T47D (cell line): ENCODE results near the gene CLHC1.
A peak's percentile ranks its signal among the peaks of the same experiment; 100 is the strongest.

Experiments
- DNase-seq, 2 experiments: peaks; one replicate each; pipeline versions ENCODE4 v3.0.0 to v3.0.0-alpha.2; 2011 to 2012; ENCODE audit warnings: low read depth in 1 of 2, low spot score in 1 of 2
- JUND ChIP-seq: IDR thresholded peaks from 2 replicates; pipeline ENCODE4 v1.6.1; 2012; ENCODE audit warnings: low read depth
- in situ Hi-C: cut with HindIII; loops from 2 replicates; pipeline ENCODE4 v1.10.0; 2016; ENCODE audit warnings: low sequenced_read_pairs, low pct_unique_long_range_greater_than_20kb

Gene CLHC1

DNA sequence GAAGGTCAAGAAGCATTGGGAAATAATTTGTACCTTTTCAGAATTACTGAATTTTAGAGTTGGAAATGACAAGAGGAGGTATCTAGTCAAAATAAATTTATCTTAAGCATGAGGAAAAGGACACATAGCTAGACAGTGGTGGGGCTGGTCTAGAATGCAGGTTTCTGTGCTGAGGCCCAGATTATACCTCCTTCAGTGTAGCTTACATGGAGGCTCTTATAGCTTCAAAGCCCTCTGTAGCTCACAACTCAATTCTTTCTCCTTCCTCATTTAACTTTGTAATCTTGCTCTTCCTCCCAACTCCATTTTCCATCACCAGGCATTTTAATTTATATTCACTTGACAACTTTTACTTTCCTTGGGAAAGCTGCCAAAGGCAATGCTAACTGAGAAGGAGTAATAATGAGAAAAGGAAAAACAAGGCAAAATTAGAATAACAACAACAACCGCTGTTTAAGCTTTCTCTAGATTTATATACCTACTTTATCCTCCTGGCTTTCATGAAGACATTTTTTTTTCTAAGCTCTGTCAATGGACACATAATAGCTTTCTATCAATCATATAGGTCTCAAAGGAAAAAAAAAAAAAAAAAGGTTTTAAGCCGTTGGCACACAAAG is 58.5 kb downstream of the CLHC1 start:
- in situ Hi-C loops: no loop called here
- no peak for DNase-seq
- no peak for TF ChIP-seq JUND

DNA sequence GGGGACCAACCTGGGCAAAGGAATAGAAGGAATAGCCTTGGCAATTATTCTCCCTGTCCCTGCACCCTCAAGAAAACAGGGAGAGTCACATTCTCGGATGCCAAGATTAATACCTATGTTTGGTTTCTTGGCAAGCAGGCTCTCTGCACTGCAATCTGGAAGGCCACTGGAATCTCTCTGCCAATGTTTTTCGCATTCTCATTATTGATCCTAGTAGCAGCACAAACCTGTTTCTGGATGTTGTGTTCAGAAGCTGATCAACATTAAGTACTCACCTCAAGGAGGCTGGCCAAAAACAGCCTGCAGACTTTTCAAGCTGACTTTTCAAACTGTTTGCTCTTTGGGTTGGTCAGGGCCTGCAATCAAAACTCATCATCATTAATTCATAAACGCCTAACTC is 62.2 kb downstream of the CLHC1 start:
- no peak for TF ChIP-seq JUND
- no peak for DNase-seq
- in situ Hi-C loops: no loop called here

DNA sequence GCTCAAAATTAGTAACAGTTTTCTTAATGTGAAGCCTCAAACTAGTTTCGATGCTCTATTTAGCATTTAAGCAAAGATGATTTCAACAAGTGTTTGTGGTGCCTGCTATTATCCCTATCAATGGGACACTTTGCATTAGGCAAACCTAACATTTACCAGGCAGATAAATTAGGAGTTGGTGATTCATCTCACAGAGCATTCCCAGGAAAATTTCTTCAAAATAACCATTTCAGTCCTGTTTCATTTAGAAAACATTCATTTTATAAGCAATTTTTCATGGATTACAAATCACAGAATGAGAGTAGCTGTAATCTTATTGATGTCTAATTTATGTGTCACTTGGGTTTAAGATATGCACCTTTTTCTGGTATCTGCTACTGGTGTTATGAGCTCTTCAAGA is 62.7 kb downstream of the CLHC1 start:
- no peak for DNase-seq
- in situ Hi-C loops: no loop called here
- TF ChIP-seq JUND: no peak

DNA sequence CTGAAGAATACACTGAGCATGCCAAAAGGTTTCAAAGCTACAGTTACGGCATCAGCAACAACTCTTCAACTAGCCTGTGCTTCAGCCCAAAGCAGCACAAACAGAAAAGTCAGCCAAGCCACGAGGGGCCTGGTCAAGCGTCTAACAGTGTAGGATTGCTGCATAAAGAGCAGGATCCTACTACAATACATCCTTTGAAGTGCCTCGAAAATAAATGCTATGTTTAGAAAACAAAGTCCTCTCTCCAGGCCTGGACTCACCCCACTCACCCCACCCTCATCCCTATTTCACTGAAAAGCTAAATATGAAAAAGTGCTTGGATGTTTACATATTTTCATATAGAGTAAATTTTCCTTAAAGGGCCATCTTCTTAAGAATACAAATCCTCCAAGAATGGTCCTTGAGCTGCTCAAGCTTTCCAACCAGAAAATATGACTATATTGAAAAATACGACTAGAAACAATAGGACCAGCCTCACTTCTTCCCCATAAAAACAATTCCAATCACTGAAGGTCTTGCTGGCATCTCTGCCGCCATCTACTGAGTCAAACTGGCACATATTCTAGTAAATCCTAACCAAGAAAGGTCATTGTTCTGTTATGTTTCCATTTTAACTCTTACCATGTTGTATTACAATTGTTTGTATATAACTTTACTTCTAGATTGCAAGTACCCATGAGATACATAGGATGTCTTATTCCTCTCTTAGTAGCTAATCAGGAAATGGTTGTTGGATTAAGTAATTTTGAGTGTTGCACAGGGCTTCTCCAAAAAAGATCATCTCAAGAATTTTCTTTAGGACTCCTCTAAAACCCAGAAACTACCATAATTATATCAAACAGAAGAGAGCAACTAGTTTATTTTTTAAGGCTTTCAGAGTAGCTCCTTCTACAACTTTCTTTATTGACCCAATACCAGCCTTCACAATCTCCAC is 63.6 kb downstream of the CLHC1 start:
- peak in 1 of 2 experiments; percentile 72 for DNase-seq
- TF ChIP-seq JUND: no peak
- in situ Hi-C loops: no loop called here

DNA sequence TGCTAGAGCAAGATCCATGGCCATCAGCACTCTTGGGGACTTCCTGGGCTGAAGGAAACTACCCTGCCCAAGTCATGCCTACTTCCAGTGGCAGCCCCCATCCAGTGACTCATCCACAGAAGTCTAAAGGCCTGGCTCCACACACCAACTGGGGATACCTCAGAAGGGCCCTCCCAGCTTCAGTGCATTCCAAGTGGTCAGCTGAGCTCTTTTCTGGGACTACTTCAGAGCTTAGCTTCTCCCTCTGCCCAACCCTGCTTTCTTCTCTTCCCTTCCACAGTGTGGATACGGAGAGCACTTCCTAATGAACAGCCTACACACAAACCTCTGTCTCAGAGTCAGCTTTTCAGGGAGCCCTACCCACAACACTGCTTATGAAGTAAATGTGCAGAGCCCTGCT is 66.5 kb downstream of the CLHC1 start:
- no peak for TF ChIP-seq JUND
- DNase-seq: no peak
- in situ Hi-C loops: no loop called here

DNA sequence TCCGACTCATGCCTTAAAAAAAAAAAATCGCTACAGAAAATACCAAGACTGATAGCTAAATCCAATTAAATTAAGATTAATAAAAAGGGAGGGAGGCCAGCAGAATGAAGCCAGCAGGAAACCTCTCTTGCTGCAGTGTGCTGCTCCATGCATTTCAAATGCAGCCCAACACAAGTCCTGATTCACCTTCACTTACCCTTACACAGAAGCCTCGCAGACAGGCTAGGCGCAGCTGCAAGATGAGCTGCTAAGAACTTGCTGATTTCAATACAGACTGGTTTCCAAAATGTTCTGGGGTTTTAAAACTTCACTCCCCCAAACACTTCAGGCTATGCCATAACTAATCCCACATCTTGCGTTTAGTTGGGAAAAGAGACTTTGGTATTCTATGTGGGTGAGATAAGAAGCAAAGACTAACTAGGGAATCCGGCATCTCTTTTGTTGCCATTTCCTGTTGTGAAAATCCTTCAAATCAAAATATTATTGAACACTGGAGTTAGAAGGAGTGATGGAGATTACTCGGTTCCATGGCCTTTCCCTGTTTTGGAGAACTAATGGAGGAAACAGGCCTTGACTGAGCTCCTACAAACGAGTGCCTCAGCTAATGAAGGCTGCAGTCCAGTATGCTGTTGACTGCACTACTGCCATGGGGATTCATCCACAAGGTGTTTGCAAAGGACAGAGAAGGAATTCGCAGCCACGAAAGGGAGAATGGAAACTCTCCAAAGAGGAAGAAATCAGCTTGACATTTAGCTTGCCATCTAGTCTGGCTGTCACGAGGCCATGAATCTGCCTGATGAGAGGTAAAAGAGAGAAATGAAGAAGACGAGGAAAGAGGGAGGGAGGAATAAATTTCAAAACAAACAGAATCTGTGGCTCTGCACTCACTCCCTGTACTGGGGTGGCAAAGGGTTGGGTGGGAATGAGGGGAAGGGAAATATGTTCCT is 67.3 kb downstream of the CLHC1 start:
- no peak for TF ChIP-seq JUND
- no peak for DNase-seq
- in situ Hi-C loops: no loop called here

DNA sequence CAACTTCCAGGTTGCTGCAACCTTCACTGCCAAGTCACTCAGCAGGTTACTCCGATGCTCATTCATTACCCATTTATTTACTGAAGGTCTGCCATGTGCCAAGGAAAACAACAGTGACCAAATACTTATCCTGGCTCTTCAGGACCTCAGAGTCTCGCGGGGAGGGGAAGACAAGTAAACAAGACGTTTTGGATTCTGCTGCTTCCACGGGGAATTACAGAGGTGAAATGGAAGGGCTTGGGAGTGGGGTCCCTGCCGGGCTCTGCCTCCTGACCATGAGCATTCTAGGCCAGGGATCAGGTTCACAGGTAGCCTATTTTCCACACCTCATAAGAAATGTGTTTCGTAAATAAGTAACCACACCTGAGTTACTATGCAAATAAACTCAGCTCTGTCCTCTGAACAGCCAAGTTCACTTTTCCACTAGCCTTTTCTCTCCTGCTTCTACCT is 68.1 kb downstream of the CLHC1 start:
- TF ChIP-seq JUND: no peak
- peak; percentile 46 to 95 for DNase-seq
- in situ Hi-C loops: no loop called here

DNA sequence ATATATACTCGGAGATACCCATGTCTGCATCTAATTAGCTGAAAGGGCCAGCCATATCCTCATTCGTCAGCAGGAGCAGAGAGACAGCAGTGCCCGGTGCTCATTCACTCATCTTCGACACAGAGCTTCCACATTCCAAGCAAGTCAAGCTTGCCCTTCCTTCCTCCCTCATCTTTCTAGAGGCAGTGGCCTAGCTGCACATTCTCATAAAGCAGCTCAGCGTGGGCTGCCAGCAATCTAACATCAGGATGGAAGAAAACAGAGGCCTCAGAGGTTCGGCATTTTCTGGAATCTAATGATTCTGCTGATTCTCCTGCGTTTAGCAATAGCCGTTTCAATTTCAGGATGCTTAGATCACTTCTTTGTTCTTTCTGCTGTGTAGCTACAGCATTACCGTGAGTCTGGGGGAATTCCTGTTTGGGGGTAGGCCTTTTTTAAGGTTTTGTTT is 68.8 kb downstream of the CLHC1 start:
- no peak for DNase-seq
- in situ Hi-C loops: no loop called here
- TF ChIP-seq JUND: no peak

DNA sequence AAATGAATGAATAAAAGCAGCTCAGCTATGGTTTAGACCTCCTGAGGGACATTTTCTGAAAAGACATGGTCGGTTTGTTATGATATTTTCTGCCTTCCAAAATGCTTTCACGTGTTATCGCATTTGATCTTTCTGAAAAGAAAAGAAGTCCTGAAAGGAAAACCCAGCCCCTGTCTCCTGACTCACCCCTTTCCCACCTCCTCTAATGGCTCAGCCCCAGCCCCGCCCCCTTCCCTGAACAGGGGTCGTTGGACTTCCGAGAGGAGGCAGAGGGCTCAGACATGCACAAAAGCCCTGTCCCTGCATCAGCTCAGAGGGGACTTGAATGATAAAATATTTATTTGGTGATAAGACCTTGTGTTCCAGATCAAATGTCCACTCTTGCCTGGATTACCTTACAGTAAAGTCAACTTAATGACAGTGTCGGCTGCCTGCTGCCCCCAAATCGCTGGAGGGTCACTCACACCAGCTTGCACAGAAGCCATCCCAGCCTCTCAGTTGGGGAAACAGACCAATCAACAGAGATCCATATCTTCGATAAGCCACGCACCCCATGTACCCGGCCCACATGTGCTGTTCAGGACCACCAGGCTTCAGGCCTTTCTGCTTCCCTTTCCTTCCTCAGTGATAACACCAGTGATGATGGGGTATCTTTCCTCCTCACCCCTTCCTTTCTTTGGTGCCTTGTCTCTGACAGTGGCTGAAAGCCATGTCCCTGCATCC is 69.6 kb downstream of the CLHC1 start:
- TF ChIP-seq JUND: no peak
- DNase-seq: no peak
- in situ Hi-C loops: no loop called here

DNA sequence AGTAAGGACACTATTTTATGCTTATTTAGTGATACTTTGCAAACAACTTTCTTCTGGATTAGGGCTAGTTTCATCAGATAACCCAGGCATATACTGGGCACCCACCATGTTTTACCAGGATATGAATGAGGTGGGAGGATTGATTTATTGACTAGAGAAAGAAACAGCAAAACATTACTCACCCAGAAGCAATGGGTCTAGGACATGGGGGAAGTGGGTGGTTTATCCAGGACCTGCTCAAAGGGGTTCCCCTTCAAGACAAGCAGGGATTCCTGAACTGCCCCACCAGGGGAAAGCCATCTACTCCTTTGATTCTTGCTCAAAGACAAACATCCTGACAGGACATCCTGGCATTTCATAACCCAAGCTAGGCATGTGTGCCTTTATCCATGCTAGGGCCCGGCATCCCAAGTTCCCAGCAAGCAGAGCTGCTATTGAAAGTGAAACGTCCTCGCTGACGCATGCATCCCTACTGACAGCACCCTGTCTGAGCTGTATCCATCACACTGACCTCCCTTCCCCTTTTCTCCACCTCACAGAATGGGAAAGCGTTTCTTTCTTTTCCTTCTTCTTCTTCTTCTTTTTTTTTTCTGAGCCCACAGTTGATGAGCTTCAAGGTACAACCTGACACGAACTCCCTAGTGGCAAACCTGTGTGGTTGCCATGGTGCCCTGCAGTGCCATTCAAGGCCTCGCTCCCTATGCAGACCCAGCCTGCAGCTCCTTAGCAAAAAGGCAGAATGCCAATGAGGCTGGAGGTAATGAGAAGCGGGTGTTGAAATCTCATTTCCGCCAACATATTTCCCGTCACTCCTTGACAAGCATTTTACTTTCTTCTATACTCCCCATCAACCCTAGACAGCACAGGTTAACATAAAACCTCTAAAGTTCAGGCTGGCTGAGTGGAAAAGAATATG is 70.5 kb downstream of the CLHC1 start:
- in situ Hi-C loops: no loop called here
- DNase-seq: no peak
- no peak for TF ChIP-seq JUND

DNA sequence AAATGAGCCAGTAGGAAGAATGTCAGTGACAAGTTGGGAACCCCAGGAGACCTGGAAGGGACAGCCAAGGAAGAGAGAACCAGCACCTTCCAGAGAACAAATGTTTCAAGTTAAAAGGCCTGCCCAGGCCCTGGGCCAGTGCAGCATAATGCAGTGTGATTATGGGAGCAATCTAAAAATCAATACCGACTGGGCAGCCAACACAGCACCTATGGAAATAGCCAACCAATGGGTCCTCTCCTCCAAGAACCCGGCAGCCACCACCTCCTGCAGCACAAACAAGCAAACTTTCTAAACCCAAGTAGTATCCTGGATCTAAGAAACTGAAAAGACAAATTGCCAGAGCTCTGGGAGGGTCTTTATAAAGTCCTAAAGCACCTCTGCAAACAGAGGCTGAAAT is 71.7 kb downstream of the CLHC1 start:
- TF ChIP-seq JUND: no peak
- in situ Hi-C loops: no loop called here
- no peak for DNase-seq
